GM12878 (cell line): ENCODE measurements around the gene TMEM223. TPM values are rescaled to one million over a fixed set of nuclear protein-coding genes. Genes with fewer than 3 reads are reported as not detected.

ENCODE experiments used
- ATAC-seq: fragments of 200-7000 bp; cut with Tn5 transposase; 3 replicates; pipeline ENCODE4 v1.9.1; 2020; ENCODE audit warnings: mild to moderate bottlenecking, moderate library complexity
- BruUV-seq: library from RNA; stranded (reverse); fragments of 400-500 nt; replicated peaks from 2 replicates; lab custom pipeline; 2021; lab: Mats Ljungman, UMichigan
- CTCF ChIA-PET: fragments of 300-600 bp; sonication (Branson Sonifier 250); formaldehyde crosslinking; extraction: SDS; loops from one replicate; lab custom pipeline; 2021; ENCODE audit warnings: inconsistent platforms; lab: Yijun Ruan, JAX
- POLR2A ChIA-PET: fragments of 350-600 bp; formaldehyde crosslinking; extraction: SDS; loops from one replicate; lab custom pipeline; 2021; ENCODE audit warnings: inconsistent platforms; lab: Charles Lee
- RAD21 ChIA-PET: fragments of 300-600 bp; sonication (Branson Sonifier 250); formaldehyde crosslinking; loops from one replicate; lab custom pipeline; 2023; ENCODE audit warnings: antibody characterized with exemption; ENCODE audit not compliant: unreplicated experiment; lab: Charles Lee
- SMC1A ChIA-PET: fragments of 300-600 bp; sonication (Branson Sonifier 250); formaldehyde crosslinking; loops from one replicate; lab custom pipeline; 2023; ENCODE audit not compliant: unreplicated experiment, uncharacterized antibody; lab: Charles Lee
- DNase-seq: peaks from one replicate; pipeline ENCODE4 v3.0.0-alpha.2; 2011; ENCODE audit warnings: low read depth, low spot score
- FAIRE-seq: peaks from 3 replicates; lab custom pipeline; 2011; peaks lifted over from hg19 to GRCh38; lab: Jason Lieb, UNC
- H2AFZ ChIP-seq: 2 replicates; pipeline ENCODE4 v1.6.0; 2011; ENCODE audit warnings: low read depth, low read length, control low read depth; ENCODE audit not compliant: control insufficient read depth
- H3K27ac ChIP-seq: 2 replicates; pipeline ENCODE4 v1.5.1; 2011; ENCODE audit warnings: control low read depth; ENCODE audit not compliant: control insufficient read depth, insufficient read depth
- H3K27me3 ChIP-seq, 2 experiments: replicated peaks in 1 of 2; 2 replicates each; pipeline versions ENCODE4 v1.6.0 to v1.6.1; 2011; ENCODE audit warnings: low read length in 1 of 2; ENCODE audit not compliant: control insufficient read depth in 2 of 2, insufficient read depth in 2 of 2
- H3K36me3 ChIP-seq, 2 experiments: 2 replicates each; pipeline ENCODE4 v1.5.1; 2011; ENCODE audit warnings: low read length in 1 of 2; ENCODE audit not compliant: control insufficient read depth in 2 of 2, insufficient read depth in 2 of 2
- H3K4me1 ChIP-seq: 2 replicates; pipeline ENCODE4 v1.6.1; 2011; ENCODE audit warnings: mild to moderate bottlenecking, low read length, moderate library complexity, mixed read lengths; ENCODE audit not compliant: control insufficient read depth, insufficient read depth
- H3K4me2 ChIP-seq: 2 replicates; pipeline ENCODE4 v1.6.0; 2011; ENCODE audit warnings: control low read depth; ENCODE audit not compliant: control insufficient read depth, insufficient read depth
- H3K4me3 ChIP-seq: fragments of 200-600 bp; sonication (generic); 2 replicates; pipeline ENCODE4 v1.5.1; 2016
- H3K79me2 ChIP-seq: 2 replicates; pipeline ENCODE4 v1.6.0; 2011; ENCODE audit warnings: low read length; ENCODE audit not compliant: control insufficient read depth, insufficient read depth
- H3K9ac ChIP-seq: 2 replicates; pipeline ENCODE4 v1.8.0; 2011; ENCODE audit warnings: low read length, control low read depth, mixed read lengths; ENCODE audit not compliant: control insufficient read depth, insufficient read depth
- H3K9me3 ChIP-seq: replicated peaks from 3 replicates; pipeline ENCODE4 v1.5.1; 2011; ENCODE audit warnings: mild to moderate bottlenecking, low read length; ENCODE audit not compliant: control insufficient read depth, insufficient read depth
- H4K20me1 ChIP-seq: 2 replicates; pipeline ENCODE4 v1.6.0; 2011; ENCODE audit not compliant: control insufficient read depth, insufficient read depth
- BACH1 ChIP-seq: fragments of 450-650 bp; IDR thresholded peaks from 2 replicates; pipeline ENCODE4 v1.6.1; 2017; ENCODE audit warnings: mild to moderate bottlenecking, borderline replicate concordance
- CHD4 ChIP-seq: fragments of 200-600 bp; sonication (generic); IDR thresholded peaks from 2 replicates; pipeline ENCODE4 v1.6.1; 2016; ENCODE audit warnings: mild to moderate bottlenecking
- CREM ChIP-seq: IDR thresholded peaks from 2 replicates; pipeline ENCODE4 v1.6.1; 2014; ENCODE audit warnings: antibody characterized with exemption, low read depth
- EED ChIP-seq: sonication (generic); IDR thresholded peaks from 2 replicates; pipeline ENCODE4 v1.6.1; 2016; ENCODE audit warnings: antibody characterized with exemption, low read depth
- EZH2 ChIP-seq: IDR thresholded peaks from 2 replicates; pipeline ENCODE4 v1.6.1; 2012; ENCODE audit warnings: low read depth, mild to moderate bottlenecking, control low read depth, inconsistent platforms, low read length, borderline replicate concordance; ENCODE audit not compliant: control insufficient read depth
- GABPA ChIP-seq: IDR thresholded peaks from 2 replicates; pipeline ENCODE4 v1.6.1; 2014; ENCODE audit warnings: antibody characterized with exemption, low read depth, mild to moderate bottlenecking, inconsistent platforms
- GATAD2B ChIP-seq: fragments of 450-650 bp; conservative IDR thresholded peaks from 2 replicates; pipeline ENCODE4 v1.6.1; 2017; ENCODE audit warnings: low read depth, mild to moderate bottlenecking, moderate library complexity
- IRF3 ChIP-seq: fragments of 450-650 bp; IDR thresholded peaks from 2 replicates; pipeline ENCODE4 v1.6.1; 2014; ENCODE audit warnings: mild to moderate bottlenecking
- JUND ChIP-seq: IDR thresholded peaks from 2 replicates; pipeline ENCODE4 v1.6.1; 2012; ENCODE audit warnings: low read depth, mild to moderate bottlenecking, low read length, improper control_type of control experiment, moderate library complexity
- KDM1A ChIP-seq: fragments of 200-600 bp; sonication (generic); IDR thresholded peaks from 2 replicates; pipeline ENCODE4 v1.6.1; 2016; ENCODE audit warnings: borderline replicate concordance
- NRF1 ChIP-seq: conservative IDR thresholded peaks from 2 replicates; pipeline ENCODE4 v1.6.1; 2011; ENCODE audit warnings: mild to moderate bottlenecking, low read depth, low read length, improper control_type of control experiment
- REST ChIP-seq: IDR thresholded peaks from 2 replicates; pipeline ENCODE4 v1.6.1; 2012; ENCODE audit warnings: mild to moderate bottlenecking, low read depth, low read length
- TCF12 ChIP-seq: IDR thresholded peaks from 2 replicates; pipeline ENCODE4 v1.6.1; 2011; ENCODE audit warnings: low read depth, mild to moderate bottlenecking, low read length
- ZBTB11 ChIP-seq: fragments of 450-650 bp; formaldehyde crosslinking; IDR thresholded peaks from 2 replicates; pipeline ENCODE4 v1.5.0; 2022; ENCODE audit warnings: mild to moderate bottlenecking, missing genetic modification characterization
- ZBTB33 ChIP-seq: fragments of 450-650 bp; IDR thresholded peaks from 2 replicates; pipeline ENCODE4 v1.6.1; 2017; ENCODE audit warnings: mild to moderate bottlenecking
- ZNF24 ChIP-seq: fragments of 450-650 bp; IDR thresholded peaks from 2 replicates; pipeline ENCODE4 v1.6.1; 2017; ENCODE audit warnings: antibody characterized with exemption, mild to moderate bottlenecking
- WGBS: methylation state at CpG from one replicate; pipeline ENCODE4 v1.1.6; 2016; ENCODE audit warnings: low lambda C conversion rate; ENCODE audit not compliant: insufficient replicate concordance, insufficient coverage; ENCODE audit errors: missing lambda C conversion rate; 5-methylcytosine and 5-hydroxymethylcytosine counted together
- in situ Hi-C: fragments of 300-500 bp; cut with MboI; formaldehyde crosslinking; loops from 9 replicates; pipeline ENCODE4 v1.14.3; 2018; ENCODE audit warnings: mixed read lengths
- intact Hi-C: fragments of 100-400 bp; cut with micrococcal nuclease; formaldehyde crosslinking; loops from one replicate; pipeline ENCODE4 v1.14.2; 2022; ENCODE audit not compliant: unreplicated experiment
- polyA plus RNA-seq, 11 experiments: library from polyadenylated mRNA; depleted of rRNA in 4 of 11; unstranded in 6 of 11; stranded (reverse) in 5 of 11; fragments of >200 nt; fragmentation: Nextera tagmentation in 4 of 11; fragmentation: Illumina TruSeq in 1 of 11; extraction: Ambion mirVana in 4 of 11; extraction: Trizol in 1 of 11; gene quantifications; 1 replicate in 1 of 11; 2 replicates in 10 of 11; pipeline versions ENCODE4 v1.2.1 to v1.2.3, GENCODE V29; 2011 to 2016; ENCODE audit warnings: inconsistent platforms in 2 of 11, missing spikeins in 2 of 11, low read depth in 1 of 11
- total RNA-seq, 4 experiments: library from RNA; depleted of rRNA in 3 of 4; stranded (reverse); fragments of >200 nt in 3 of 4; fragmentation: Illumina TruSeq in 1 of 4; extraction: Trizol in 1 of 4; gene quantifications; 2 replicates each; pipeline versions ENCODE4 v1.2.1 to v1.2.3, GENCODE V29; 2013 to 2021

The TMEM223 gene
- total and polyA plus RNA-seq, 10 of the 15 experiments (the other 5 are each of a cell fraction or from before 2014, with no cell fraction given): 5.3 to 33.2 (median 14.0) TPM

GRCh38 chr11:62811659-62812058 is 19.9 kb upstream of the TMEM223 start:
- H3K36me3 ChIP-seq: no peaks in the 10 kb centered on the region
- FAIRE-seq: no peak
- WGBS: 92% methylated on average over 2 of the region's 2 CpGs
- TF ChIP-seq EED (no peak), GABPA (no peak), KDM1A (no peak), CREM (no peak), JUND (no peak), ZBTB11 (CRISPR knock-in tag) (no peak), ZBTB33 (no peak), IRF3 (no peak), GATAD2B (no peak), NRF1 (no peak), REST (no peak), BACH1 (no peak), ZNF24 (no peak), TCF12 (no peak), CHD4 (no peak), EZH2 (no peak)

More at GRCh38 chr11:62811659-62812058, 19.9 kb upstream of the TMEM223 start:
- CTCF ChIA-PET: interaction anchor here (0.9 kb wide), 1 partner anchor 25 kb away, joined by 3 read pairs; the partner anchor contains the start of gene TMEM179B
- no peaks in the 10 kb centered on the region for H3K27me3 ChIP-seq
- no peak overlapping the region for H3K4me3 ChIP-seq
- H3K4me2 ChIP-seq: no peak overlapping the region
- no peaks in the 10 kb centered on the region for H4K20me1 ChIP-seq
- in situ Hi-C loops: no loop called here
- no peaks in the 10 kb centered on the region for H3K9me3 ChIP-seq
- H3K4me1 ChIP-seq: peaks cover 4% of the 10 kb centered on the region
- no peak for DNase-seq
- intact Hi-C loops: no loop called here
- H3K9ac ChIP-seq: no peak overlapping the region
- H3K79me2 ChIP-seq: no peaks in the 10 kb centered on the region
- POLR2A ChIA-PET: interaction anchor here (0.6 to 1.0 kb wide), 4 partner anchors 8 to 137 kb away, joined by 3 read pairs; no protein-coding TSS in a partner anchor
- SMC1A ChIA-PET: no interaction called here
- ATAC-seq: no peak
- BruUV-seq: no TSS peak
- RAD21 ChIA-PET: no interaction called here
- H3K27ac ChIP-seq: no peak overlapping the region
- H2AFZ ChIP-seq: no peak overlapping the region
